GM21390 (cell line): ENCODE data around the gene MROH8.
"Not testable (repeated sequence)": the region's sequence is repeated elsewhere in the genome, so short reads cannot be mapped to it uniquely, and the experiment has no call there.

Experiments
- ATAC-seq: cut with Tn5 transposase; IDR thresholded peaks from one replicate; pipeline ENCODE4 v1.9.1; 2021; ENCODE audit not compliant: unreplicated experiment

The MROH8 gene

GRCh38 chr20:37155987-37156386 lies 23.4 kb downstream of the MROH8 start:
- ATAC-seq, result no peak

- no peak for ATAC-seq
Measured at GRCh38 chr20:37154684-37155298, 24.6 kb downstream of the MROH8 start.

- ATAC-seq, result no peak
Measured at GRCh38 chr20:37152284-37152683, 27.1 kb downstream of the MROH8 start.

GRCh38 chr20:37151529-37151928 lies 27.8 kb downstream of the MROH8 start:
- no peak for ATAC-seq

- not testable (repeated sequence) for ATAC-seq
Measured at GRCh38 chr20:37150864-37151263, 28.5 kb downstream of the MROH8 start.

- ATAC-seq, result no peak
Measured at GRCh38 chr20:37147250-37147649, 32.1 kb downstream of the MROH8 start.

GRCh38 chr20:37144856-37145404 lies 34.4 kb downstream of the MROH8 start:
- no peak for ATAC-seq

GRCh38 chr20:37142708-37143107 lies 36.6 kb downstream of the MROH8 start:
- ATAC-seq, result no peak

GRCh38 chr20:37137547-37137946 lies 41.8 kb downstream of the MROH8 start:
- no peak for ATAC-seq

- ATAC-seq, result no peak
Measured at GRCh38 chr20:37133952-37134351, 45.4 kb downstream of the MROH8 start.

- no peak for ATAC-seq
Measured at GRCh38 chr20:37131486-37131885, 47.9 kb downstream of the MROH8 start.

GRCh38 chr20:37128803-37129202 lies 50.5 kb downstream of the MROH8 start:
- no peak for ATAC-seq

- ATAC-seq, result not testable (repeated sequence)
Measured at GRCh38 chr20:37126290-37126689, 53.1 kb downstream of the MROH8 start.

GRCh38 chr20:37123441-37123840 lies 55.9 kb downstream of the MROH8 start:
- no peak for ATAC-seq

- no peak for ATAC-seq
Measured at GRCh38 chr20:37120497-37120896, 58.9 kb downstream of the MROH8 start.

GRCh38 chr20:37119356-37120036 lies 59.9 kb downstream of the MROH8 start:
- ATAC-seq, result no peak

GRCh38 chr20:37114012-37114411 lies 65.3 kb downstream of the MROH8 start:
- no peak for ATAC-seq

- no peak for ATAC-seq
Measured at GRCh38 chr20:37111926-37112455, 67.4 kb downstream of the MROH8 start.

- ATAC-seq, result no peak
Measured at GRCh38 chr20:37108676-37109075, 70.7 kb downstream of the MROH8 start.

GRCh38 chr20:37102571-37102970 lies 76.8 kb downstream of the MROH8 start:
- no peak for ATAC-seq

GRCh38 chr20:37096415-37097041 lies 82.8 kb downstream of the MROH8 start:
- ATAC-seq, result no peak
